Stimulated activated memory B cell treated with anti-CD40 and anti-IgM and Interleukin-4, amounts not matched to agents 10 μg/mL and 1 μg/mL and 100 μg/mL, for 72 hours (primary cell): ENCODE data around the gene GPR153.

ENCODE experiments used
- ATAC-seq: fragments of 150-1000 bp; cut with Tn5 transposase; 2 replicates; pipeline ENCODE4 v1.10.0; 2021
- H3K27ac Mint-ChIP-seq: one replicate; pipeline ENCODE4 v1.8.0; 2022; ENCODE audit warnings: mild to moderate bottlenecking, mixed read lengths
- H3K27me3 Mint-ChIP-seq: one replicate; pipeline ENCODE4 v1.8.0; 2022; ENCODE audit warnings: mixed read lengths
- H3K36me3 Mint-ChIP-seq: one replicate; pipeline ENCODE4 v1.8.0; 2022; ENCODE audit warnings: mixed read lengths
- H3K4me1 Mint-ChIP-seq: one replicate; pipeline ENCODE4 v1.8.0; 2022; ENCODE audit warnings: mixed read lengths
- H3K4me3 Mint-ChIP-seq: one replicate; pipeline ENCODE4 v1.8.0; 2022; ENCODE audit warnings: mild to moderate bottlenecking, moderate library complexity, mixed read lengths
- H3K9me3 Mint-ChIP-seq: one replicate; pipeline ENCODE4 v1.8.0; 2022; ENCODE audit warnings: mixed read lengths

GPR153 gene

DNA sequence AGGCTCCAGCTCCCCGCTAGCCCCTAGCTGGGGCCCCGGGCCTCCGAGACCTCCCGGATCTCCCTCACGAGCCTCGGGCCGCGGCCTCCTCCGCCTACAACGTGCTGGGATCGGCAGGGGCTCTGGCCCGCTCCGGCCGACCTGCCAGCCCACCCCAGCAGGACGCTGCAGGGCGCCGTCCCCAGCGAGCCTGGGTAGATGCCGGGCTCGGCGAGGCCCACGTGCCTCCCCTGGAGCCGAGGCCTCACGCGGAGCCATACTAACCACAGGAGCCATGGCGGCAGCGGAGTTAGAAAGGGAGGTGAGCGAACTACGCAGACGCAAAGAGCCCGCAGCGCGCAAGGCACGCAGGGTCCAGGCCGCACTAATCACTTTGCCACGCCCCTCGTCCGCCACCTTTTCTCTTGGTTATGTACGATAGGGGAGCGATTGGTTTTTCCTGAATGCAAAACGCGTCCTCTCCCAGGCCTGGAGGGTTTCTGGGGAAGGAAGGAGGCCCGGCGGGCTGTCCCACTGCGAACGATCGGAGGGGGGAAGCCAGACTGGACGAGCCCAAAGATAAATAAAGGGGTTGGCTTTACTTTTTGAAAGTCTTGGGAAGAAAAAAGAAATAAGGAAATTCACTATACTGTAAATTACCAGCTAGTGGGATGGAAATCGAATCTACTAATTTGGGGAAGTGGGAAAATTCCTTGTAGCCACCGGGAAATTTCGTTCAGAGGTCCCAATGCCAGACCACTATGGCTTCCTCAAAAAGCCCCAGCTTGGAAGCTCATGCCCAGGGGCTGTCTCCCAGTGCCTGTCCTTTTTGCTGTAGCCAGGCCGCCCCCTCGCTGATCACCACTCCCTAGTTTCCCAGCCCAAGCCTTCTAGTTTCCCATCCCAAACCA lies 61.4 kb downstream of the GPR153 start, which contains the start of gene RPL22:
Gene RPL22, minus strand, starts transcription at position 298 of the 890 bp plus-strand sequence. Its CDS starts 22 bp downstream, at position 276.
- Mint-ChIP-seq H3K4me3 (peak within 1 kb of the TSS; percentile 86), H3K27me3 (no peaks in the 10 kb centered on the region), H3K27ac (peak within 1 kb of the TSS; percentile 93), H3K36me3 (peaks cover 26% of the 10 kb centered on the region), H3K4me1 (peaks cover 59% of the 10 kb centered on the region), H3K9me3 (no peaks in the 10 kb centered on the region)
- ATAC-seq: peak; percentile 99

- H3K27ac Mint-ChIP-seq: peak overlapping the region; percentile 93
- peak; percentile 42 for ATAC-seq
- H3K27me3 Mint-ChIP-seq: no peaks in the 10 kb centered on the region
- peaks cover 26% of the 10 kb centered on the region for H3K36me3 Mint-ChIP-seq
- peaks cover 59% of the 10 kb centered on the region for H3K4me1 Mint-ChIP-seq
- H3K9me3 Mint-ChIP-seq: no peaks in the 10 kb centered on the region
- H3K4me3 Mint-ChIP-seq: peak overlapping the region; percentile 86
Observed at GRCh38 chr1:6198646-6199297, 62.1 kb downstream of the GPR153 start.

DNA sequence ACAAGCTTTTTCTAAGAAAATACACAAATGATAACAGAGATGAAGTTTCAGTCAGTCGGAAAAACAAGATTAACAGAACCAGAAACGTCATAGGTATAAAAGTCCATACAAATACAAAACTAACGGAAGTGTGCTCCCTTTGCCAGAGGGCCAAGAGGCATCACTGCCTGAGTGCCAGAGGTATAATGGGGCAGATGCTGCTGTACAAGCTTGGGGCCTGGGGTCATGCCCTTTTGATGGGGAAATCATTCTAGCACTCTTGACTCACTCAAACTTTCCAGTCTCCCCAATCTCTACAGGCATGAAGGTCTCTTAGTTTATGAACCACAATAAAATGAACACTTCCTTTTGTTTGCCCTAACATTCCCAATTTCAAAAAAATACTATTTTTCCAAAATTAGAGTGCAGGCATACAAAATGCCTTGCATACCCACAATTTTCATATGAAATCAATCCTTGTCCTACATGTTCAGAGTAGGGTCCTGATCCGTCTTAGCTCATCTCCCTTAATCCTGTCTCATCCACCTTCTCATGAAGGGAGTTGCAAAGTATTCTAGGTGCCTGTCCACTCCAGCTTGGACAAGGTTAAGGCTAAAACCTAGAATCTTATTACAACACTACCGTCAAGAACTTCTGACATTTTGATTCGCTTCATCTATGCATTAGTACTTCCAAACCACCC lies 63.0 kb downstream of the GPR153 start:
- Mint-ChIP-seq H3K4me3 (peak overlapping the region; percentile 86), H3K27me3 (no peaks in the 10 kb centered on the region), H3K4me1 (peaks cover 59% of the 10 kb centered on the region), H3K9me3 (no peaks in the 10 kb centered on the region), H3K36me3 (peaks cover 32% of the 10 kb centered on the region), H3K27ac (peak overlapping the region; percentile 93)
- no peak for ATAC-seq
